GM12875 (cell line): Measurements from ENCODE around the gene SIK3.

Source experiments
- H3K4me3 ChIP-seq: one replicate; pipeline ENCODE4 v1.5.1; 2011; ENCODE audit warnings: low read depth, low read length, control low read depth
- CTCF ChIP-seq: IDR thresholded peaks from 2 replicates; pipeline ENCODE4 v1.5.1; 2011; ENCODE audit warnings: low read depth, mild to moderate bottlenecking, control low read depth, inconsistent platforms, low read length, moderate library complexity, borderline replicate concordance; ENCODE audit not compliant: insufficient read depth

SIK3 gene

DNA sequence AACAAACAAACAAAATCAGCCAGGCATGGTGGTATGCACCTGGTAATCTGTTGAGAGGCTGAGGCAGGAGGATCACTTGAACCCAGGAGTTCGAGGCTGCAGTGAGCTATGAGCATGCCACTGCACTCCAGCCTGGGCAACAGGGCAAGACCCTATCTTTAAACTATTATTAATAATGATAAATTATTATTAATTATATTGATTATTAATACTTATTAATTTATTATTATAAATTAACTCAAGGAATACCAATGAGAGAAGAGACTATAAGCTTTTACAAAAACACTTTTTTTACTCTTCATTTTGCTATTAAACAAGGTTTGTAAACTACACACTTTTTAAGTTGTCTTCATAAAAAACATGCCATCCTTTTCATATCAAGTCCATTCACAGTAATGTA lies 163.1 kb downstream of the SIK3 start:
- no peak for TF ChIP-seq CTCF
- no peak overlapping the region for H3K4me3 ChIP-seq

DNA sequence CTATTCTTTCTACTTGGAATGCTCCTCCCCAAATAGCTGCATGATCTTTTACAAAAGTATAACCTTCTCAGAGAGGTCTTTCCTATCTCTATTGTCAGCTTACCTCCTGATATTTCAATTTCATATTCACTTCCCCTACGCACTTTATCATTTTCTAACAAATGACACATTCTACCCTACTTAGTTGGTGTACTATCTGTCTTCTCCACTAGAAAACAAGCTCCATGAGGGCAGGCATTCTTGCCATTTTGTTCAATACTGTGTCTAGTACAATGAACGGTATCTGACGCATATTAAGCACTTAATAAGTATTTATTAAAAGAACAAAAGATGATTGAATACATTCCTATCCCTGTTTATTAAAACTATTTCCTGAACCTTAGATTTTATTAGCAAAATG lies 164.3 kb downstream of the SIK3 start:
- no peak overlapping the region for H3K4me3 ChIP-seq
- TF ChIP-seq CTCF: no peak

GRCh38 chr11:116932181-116932580 lies 166.0 kb downstream of the SIK3 start:
- TF ChIP-seq CTCF: no peak
- H3K4me3 ChIP-seq: no peak overlapping the region

DNA sequence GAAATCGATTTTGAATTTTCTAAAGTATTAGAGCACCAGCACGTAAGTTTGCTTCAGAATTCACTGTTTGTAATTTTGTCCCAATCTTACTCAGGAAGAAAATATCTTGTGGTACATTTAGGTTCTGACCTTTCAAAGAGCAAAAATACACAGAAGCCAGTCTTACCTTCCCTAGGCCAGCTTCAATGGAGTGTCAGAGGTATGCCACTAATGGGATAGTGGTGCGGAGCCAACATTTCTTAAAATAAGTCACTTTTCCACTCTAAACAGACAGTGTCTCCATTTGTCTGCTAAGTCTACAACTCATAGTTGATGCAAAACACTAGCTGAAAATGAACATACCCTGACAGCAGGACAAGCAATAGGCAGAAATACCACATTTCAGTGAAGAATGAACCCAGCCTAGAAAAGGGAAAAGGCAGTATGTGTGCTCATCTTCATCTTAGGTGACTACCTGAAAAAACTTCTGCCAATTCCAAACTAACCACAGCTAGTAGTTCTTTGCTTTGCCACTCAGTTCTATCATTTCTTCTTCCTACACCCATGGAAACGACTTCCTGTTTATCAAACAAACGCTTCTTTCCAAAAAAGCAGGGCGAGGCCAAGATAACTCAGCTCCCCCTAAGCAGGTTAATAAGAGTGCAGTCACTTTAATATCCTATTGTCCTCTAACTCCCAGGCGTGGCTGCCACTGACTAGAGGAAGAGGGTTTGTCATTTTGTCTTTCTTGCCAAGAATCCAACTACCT lies 166.8 kb downstream of the SIK3 start:
- no peak overlapping the region for H3K4me3 ChIP-seq
- TF ChIP-seq CTCF: no peak

DNA sequence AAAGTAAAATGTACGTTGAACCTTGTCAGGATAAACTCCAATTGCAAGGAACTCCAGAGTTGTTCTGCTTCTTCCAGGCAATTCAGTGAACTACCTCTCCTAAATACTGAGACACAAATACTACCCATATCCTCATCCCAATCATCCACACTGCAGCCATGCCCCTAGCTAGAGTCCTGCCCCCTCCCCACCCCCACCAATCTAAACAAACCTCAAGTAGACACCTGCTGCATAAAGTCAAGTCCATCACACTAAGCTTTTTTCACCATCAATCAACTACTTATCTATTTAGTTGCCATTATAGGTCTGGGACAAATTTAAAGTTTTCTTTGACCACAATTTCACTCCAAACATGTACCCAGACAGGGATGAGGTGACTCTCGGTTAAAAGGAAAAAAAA lies 167.6 kb downstream of the SIK3 start:
- H3K4me3 ChIP-seq: no peak overlapping the region

GRCh38 chr11:116930177-116930576 lies 168.1 kb downstream of the SIK3 start:
- no peak for TF ChIP-seq CTCF
- no peak overlapping the region for H3K4me3 ChIP-seq

More for the DNA sequence above, 167.6 kb downstream of the SIK3 start:
- TF ChIP-seq CTCF: no peak

DNA sequence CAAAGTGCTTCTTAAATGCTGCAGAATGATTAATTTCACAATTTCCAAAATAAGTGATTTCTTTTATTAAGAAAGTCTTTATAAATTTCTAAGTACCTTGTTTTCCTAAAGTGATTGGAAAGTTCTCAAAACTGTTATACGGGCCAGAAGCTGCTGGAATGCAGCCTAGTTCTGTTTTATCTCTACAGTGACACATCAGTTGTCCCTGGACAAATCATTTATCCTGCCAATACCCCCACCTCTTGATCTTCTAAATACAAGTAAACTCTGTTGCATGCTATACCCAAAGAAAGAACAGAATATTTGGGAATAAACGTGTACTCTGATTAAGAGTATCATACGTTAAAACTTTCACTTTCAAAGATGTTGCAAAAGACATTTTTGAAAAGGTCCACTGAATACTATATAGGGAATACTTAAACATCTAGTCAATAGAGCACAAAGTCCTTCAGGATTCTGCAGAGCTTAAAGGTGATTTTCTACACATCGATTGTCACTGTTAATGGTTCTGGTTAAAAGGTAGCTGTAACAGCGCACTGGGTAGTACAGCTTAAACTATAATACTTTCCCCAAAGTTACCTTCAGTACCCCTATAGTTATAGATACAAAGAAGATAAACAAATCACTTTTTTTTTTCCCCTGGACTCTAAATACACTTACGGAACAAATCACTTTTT lies 168.7 kb downstream of the SIK3 start:
- no peak overlapping the region for H3K4me3 ChIP-seq
- no peak for TF ChIP-seq CTCF
